Muscle layer of duodenum (tissue), 2 donors: ENCODE data around the gene KIF26B.
"Not testable (repeated sequence)": the region's sequence is repeated elsewhere in the genome, so short reads cannot be mapped to it uniquely, and the experiment has no call there.

ENCODE experiments used
- H3K27ac ChIP-seq: one replicate; pipeline ENCODE4 v1.7.0; 2013; ENCODE audit warnings: mild to moderate bottlenecking, low read length
- H3K27me3 ChIP-seq: one replicate; pipeline ENCODE4 v1.7.0; 2013; ENCODE audit warnings: low read depth, mild to moderate bottlenecking, control low read depth, low read length
- H3K36me3 ChIP-seq, 2 donors: one replicate each; pipeline ENCODE4 v1.7.0; 2013; ENCODE audit warnings: low read length in 2 of 2, control low read depth in 1 of 2, mild to moderate bottlenecking in 1 of 2; ENCODE audit not compliant: insufficient read depth in 2 of 2, control insufficient read depth in 1 of 2
- H3K4me1 ChIP-seq, 2 donors: one replicate each; pipeline ENCODE4 v1.7.0; 2013; ENCODE audit warnings: low read length in 2 of 2, mild to moderate bottlenecking in 2 of 2, control low read depth in 1 of 2, moderate library complexity in 1 of 2; ENCODE audit not compliant: insufficient read depth in 2 of 2, control insufficient read depth in 1 of 2
- H3K4me3 ChIP-seq, 2 donors: one replicate each; pipeline ENCODE4 v1.7.0; 2013; ENCODE audit warnings: low read length in 2 of 2, low read depth in 1 of 2, mild to moderate bottlenecking in 1 of 2
- H3K9me3 ChIP-seq, 2 donors: one replicate each; pipeline ENCODE4 v1.7.0; 2013; ENCODE audit warnings: low read length in 2 of 2, control low read depth in 1 of 2, mild to moderate bottlenecking in 1 of 2; ENCODE audit not compliant: control insufficient read depth in 1 of 2
- donor health status: healthy.

The KIF26B gene

GRCh38 chr1:245652660-245653427, 498.1 kb downstream of the KIF26B start:
- Histone ChIP-seq H3K4me1 (no peaks in the 10 kb centered on the region), H3K27ac (no peak overlapping the region), H3K4me3 (no peak overlapping the region), H3K36me3 (no peaks in the 10 kb centered on the region), H3K9me3 (no peaks in the 10 kb centered on the region), H3K27me3 (no peaks in the 10 kb centered on the region)

DNA sequence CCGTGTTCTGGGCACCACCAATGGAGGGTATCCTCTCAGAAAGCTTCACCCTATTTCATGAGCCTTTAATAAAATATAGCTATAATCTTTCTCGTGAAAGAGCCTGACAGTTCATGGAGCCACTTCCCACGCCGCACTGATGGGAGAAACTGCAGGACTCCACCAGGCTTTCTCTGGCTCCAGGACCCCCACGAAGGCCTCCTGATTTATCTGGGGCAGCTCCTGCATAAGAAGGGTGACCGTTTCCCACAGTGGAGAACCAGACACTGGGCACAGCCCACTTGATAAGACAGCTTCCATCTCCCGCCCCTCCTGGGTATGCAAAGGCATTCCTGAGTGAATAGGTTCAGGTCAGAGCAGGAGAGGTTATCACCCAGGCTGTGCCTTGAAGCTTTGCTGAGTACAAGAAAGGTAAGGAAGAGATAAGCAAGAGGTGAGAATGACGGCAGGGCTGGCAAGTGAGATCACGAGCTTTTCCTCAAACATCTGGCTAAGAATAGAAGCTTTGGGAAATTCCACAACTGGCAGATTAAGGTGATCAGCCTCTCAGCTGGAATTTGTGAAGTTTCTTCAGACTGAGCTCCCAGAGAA, 499.8 kb downstream of the KIF26B start:
- Histone ChIP-seq H3K27me3 (no peaks in the 10 kb centered on the region), H3K36me3 (no peaks in the 10 kb centered on the region), H3K27ac (no peak overlapping the region), H3K4me3 (no peak overlapping the region), H3K4me1 (no peaks in the 10 kb centered on the region), H3K9me3 (no peaks in the 10 kb centered on the region)

GRCh38 chr1:245656189-245656717, 501.5 kb downstream of the KIF26B start:
- Histone ChIP-seq H3K4me1 (no peaks in the 10 kb centered on the region), H3K9me3 (no peaks in the 10 kb centered on the region), H3K4me3 (no peak overlapping the region), H3K36me3 (no peaks in the 10 kb centered on the region), H3K27me3 (no peaks in the 10 kb centered on the region), H3K27ac (no peak overlapping the region)

- H3K36me3 ChIP-seq, result no peaks in the 10 kb centered on the region
- no peaks in the 10 kb centered on the region for H3K27me3 ChIP-seq
Observed at GRCh38 chr1:245657371-245657770, 502.6 kb downstream of the KIF26B start.

DNA sequence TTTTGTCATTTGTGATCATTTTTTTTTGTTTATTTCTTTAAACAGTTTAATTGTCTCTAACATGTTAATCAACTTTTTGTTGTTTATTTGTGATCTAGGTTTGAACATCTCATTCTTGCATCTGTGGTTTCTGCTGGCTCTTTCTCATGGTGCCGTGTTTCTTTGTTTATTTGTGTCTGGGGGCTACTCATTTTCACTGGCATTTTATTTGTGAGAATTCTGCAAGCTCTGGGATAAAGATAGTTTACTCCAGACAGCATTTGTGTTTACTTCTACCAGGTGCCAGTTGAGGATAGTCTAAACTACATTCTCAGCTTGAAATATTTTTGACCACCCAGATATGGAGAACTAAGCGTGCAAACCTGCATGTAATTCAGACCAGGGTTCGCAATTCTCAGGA, 508.6 kb downstream of the KIF26B start:
- Histone ChIP-seq H3K4me3 (no peak overlapping the region), H3K4me1 (no peaks in the 10 kb centered on the region)

More at GRCh38 chr1:245657371-245657770, 502.6 kb downstream of the KIF26B start:
- no peak overlapping the region for H3K4me3 ChIP-seq
- no peaks in the 10 kb centered on the region for H3K4me1 ChIP-seq
- no peaks in the 10 kb centered on the region for H3K9me3 ChIP-seq
- H3K27ac ChIP-seq, result no peak overlapping the region

GRCh38 chr1:245663841-245664240, 509.1 kb downstream of the KIF26B start:
- H3K27me3 ChIP-seq, result no peaks in the 10 kb centered on the region
- H3K36me3 ChIP-seq, result no peaks in the 10 kb centered on the region
- no peaks in the 10 kb centered on the region for H3K4me1 ChIP-seq
- no peak overlapping the region for H3K4me3 ChIP-seq
- no peak overlapping the region for H3K27ac ChIP-seq
- no peaks in the 10 kb centered on the region for H3K9me3 ChIP-seq

More for the DNA sequence above, 508.6 kb downstream of the KIF26B start:
- Histone ChIP-seq H3K27me3 (no peaks in the 10 kb centered on the region), H3K9me3 (no peaks in the 10 kb centered on the region), H3K27ac (no peak overlapping the region), H3K36me3 (no peaks in the 10 kb centered on the region)

GRCh38 chr1:245666412-245666811, 511.6 kb downstream of the KIF26B start:
- Histone ChIP-seq H3K9me3 (no peaks in the 10 kb centered on the region), H3K27ac (no peak overlapping the region), H3K27me3 (no peaks in the 10 kb centered on the region), H3K36me3 (no peaks in the 10 kb centered on the region), H3K4me1 (no peaks in the 10 kb centered on the region), H3K4me3 (no peak overlapping the region)

GRCh38 chr1:245671349-245671748, 516.6 kb downstream of the KIF26B start:
- Histone ChIP-seq H3K4me3 (no peak overlapping the region), H3K27me3 (no peaks in the 10 kb centered on the region), H3K4me1 (no peaks in the 10 kb centered on the region), H3K9me3 (no peaks in the 10 kb centered on the region), H3K27ac (no peak overlapping the region), H3K36me3 (no peaks in the 10 kb centered on the region)

- no peaks in the 10 kb centered on the region for H3K36me3 ChIP-seq
- H3K27me3 ChIP-seq, result no peaks in the 10 kb centered on the region
- no peaks in the 10 kb centered on the region for H3K9me3 ChIP-seq
- H3K4me1 ChIP-seq, result no peaks in the 10 kb centered on the region
- no peak overlapping the region for H3K27ac ChIP-seq
- H3K4me3 ChIP-seq, result no peak overlapping the region
Observed at GRCh38 chr1:245671966-245672767, 517.4 kb downstream of the KIF26B start.

DNA sequence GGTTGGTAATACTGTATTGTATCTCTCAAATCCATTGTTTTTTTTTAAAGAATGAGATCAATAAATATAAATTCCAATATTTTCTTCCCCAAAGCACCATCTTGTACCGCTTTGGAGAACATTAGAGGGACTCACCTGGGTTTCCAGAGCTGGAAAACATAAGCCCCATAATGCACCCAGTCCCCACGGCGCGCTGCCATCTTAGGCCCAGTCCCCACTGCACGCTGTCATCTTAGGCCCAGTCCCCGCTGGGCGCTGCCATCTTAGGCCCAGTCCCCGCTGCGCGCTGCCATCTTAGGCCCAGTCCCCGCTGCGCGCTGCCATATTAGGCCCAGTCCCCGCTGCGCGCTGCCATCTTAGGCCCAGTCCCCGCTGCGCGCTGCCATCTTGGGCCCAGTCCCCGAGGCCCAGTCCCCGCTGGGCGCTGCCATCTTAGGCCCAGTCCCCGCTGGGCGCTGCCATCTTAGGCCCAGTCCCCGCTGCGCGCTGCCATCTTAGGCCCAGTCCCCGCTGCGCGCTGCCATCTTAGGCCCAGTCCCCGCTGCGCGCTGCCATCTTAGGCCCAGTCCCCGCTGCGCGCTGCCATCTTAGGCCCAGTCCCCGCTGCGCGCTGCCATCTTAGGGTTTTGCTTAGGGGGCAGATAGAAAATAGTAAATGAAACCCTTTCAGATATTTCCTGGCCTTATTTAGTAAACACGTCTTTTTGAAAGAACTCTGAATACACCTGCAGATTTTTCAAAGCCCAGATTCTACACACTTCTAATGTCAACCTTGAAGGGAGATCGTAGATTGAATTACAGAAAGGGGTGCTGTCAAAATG, 518.3 kb downstream of the KIF26B start:
- not testable (repeated sequence) for H3K4me1 ChIP-seq, H3K36me3 ChIP-seq, H3K27ac ChIP-seq, H3K4me3 ChIP-seq, H3K27me3 ChIP-seq, H3K9me3 ChIP-seq
